Measurements from ENCODE around the gene KCNMA1.

DNA sequence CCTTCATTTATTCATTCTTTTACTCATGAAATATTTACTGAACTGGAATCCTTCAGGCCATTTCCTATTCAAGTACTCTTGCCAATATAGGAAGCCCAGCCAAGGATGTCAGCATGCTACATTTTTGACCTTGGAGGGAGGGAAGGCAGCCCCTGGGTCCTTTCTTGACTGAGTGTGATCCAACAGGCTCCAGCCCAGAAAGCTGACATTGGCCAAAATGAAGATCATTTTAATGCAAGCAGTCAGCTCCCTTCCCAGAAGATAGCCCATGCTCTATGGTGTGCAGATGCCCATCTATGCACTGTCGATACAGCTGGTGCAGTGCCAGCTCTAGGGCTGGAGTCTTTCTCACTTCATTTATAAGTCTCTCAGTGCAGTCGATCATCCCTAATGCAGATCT lies 646.0 kb downstream of the KCNMA1 start:
- no peak for TF ChIP-seq CTCF (conservative IDR thresholded peaks at IDR 0.05; ENCODE audit: low read depth, low read length)
- TF ChIP-seq EZH2phosphoT487 (IDR thresholded peaks at IDR 0.05; ENCODE audit: borderline replicate concordance, low read length), result no peak

All from PC-3 (cell line).